ENCODE results near the gene TRMT6.

TRMT6 gene

DNA sequence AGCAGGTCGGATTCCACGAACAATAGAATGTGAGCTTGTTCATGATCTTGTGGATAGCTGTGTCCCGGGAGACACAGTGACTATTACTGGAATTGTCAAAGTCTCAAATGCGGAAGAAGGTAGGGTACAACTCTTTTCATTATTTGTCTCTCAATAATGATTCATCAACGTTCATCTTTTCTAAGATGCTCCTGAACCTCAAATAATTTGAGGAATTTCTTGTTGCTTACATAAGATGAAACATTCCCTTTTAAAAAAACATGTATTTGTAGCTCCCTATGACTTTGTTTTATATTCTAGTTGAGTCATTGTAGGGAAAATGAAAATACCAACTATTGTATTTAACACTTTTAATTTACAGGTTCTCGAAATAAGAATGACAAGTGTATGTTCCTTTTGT, 17.1 kb upstream of the TRMT6 start:
- DNase-seq (ENCODE audit: low read depth in 2 of 3, low spot score in 1 of 3): no peak

GRCh38 chr20:5949943-5950270, 426 bp downstream of the TRMT6 start:
- no peak for DNase-seq (ENCODE audit: low read depth in 2 of 3, low spot score in 1 of 3)

DNA sequence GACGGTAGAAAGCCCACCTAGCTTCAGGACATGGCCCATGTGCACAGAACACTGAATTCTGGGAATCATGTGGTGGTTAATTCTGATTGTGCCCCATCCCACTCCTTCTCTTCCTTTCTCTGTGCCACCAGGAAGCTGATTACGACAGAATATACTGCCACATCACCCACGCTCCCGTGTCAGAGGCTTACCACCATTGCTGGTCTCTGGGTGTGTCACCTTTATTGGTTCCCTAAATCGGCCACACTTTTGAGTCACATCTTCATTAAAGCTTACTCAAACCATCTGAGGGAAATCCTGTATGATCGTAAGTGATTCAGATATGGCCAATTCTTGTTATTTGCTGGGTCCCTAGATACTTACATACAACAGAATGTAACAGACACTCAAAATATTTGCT, 3.1 kb downstream of the TRMT6 start:
- DNase-seq (ENCODE audit: low read depth in 2 of 3, low spot score in 1 of 3): peak; percentile 34 to 42 (median 35)

DNA sequence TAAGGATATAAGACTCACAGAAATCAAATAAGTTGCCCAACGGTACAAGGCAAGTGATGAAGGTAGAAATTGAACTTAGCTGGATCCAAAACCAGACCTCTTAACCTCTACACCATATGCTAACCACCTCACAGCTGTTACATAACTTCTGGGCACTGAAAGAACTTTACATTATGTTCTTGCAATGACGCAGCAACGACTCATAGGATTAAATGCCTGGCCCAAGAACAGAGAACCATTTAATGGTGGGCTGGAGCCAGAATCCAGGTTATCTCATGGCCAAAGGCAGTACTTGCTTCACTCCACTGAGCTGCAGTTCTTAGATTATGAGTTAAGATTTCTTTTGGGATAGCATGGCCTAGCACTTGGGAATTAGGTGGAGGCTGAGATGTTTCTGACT, 4.4 kb downstream of the TRMT6 start:
- no peak for DNase-seq (ENCODE audit: low read depth in 2 of 3, low spot score in 1 of 3)

- DNase-seq (ENCODE audit: low read depth in 2 of 3, low spot score in 1 of 3): no peak
These were observed 11.8 kb downstream of the TRMT6 start for GRCh38 chr20:5938456-5939029.

GRCh38 chr20:5936238-5936637, 14.1 kb downstream of the TRMT6 start:
- DNase-seq (ENCODE audit: low read depth in 2 of 3, low spot score in 1 of 3): no peak

DNA sequence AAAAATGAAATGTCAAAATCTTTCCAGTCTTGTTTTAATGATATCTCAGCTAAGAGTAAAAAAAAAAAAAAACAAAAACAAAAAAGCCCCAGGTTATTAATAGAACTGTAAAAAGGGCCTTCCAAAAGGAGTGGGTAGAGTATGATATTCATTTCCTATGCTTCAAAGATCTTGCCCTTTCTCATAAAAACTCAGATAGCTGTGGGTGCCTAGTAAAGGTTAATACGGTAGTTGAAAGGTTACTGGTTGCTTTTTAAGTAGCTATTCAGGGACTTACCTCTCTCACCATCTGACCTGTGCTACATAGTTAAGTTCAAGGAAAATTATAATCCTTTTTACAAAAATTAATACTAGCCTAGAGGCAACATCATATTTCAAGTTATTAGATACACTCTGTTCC, 14.9 kb downstream of the TRMT6 start:
- DNase-seq (ENCODE audit: low read depth in 2 of 3, low spot score in 1 of 3): no peak

GRCh38 chr20:5933802-5934436, 16.4 kb downstream of the TRMT6 start:
- DNase-seq (ENCODE audit: low read depth in 2 of 3, low spot score in 1 of 3): no peak

DNA sequence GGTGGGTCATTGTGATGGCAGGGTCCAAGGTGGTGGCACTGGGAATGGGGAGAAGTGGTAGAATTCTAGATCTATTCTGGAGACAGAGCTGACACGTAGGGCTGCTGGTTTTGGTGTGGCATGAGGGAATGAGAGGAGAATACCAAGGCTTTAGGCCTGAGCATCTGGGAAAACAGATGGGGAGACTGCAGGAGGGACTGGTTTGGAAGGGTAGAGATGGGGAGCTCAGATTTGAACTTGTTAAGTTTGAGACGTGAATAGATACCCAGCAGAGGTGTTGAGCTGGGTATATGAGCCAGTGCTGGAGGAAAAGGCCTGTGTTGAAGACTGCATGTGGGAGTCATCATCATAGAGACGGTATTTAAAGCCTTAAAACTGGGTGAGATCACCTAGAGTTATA, 17.5 kb downstream of the TRMT6 start:
- no peak for DNase-seq (ENCODE audit: low read depth in 2 of 3, low spot score in 1 of 3)

DNA sequence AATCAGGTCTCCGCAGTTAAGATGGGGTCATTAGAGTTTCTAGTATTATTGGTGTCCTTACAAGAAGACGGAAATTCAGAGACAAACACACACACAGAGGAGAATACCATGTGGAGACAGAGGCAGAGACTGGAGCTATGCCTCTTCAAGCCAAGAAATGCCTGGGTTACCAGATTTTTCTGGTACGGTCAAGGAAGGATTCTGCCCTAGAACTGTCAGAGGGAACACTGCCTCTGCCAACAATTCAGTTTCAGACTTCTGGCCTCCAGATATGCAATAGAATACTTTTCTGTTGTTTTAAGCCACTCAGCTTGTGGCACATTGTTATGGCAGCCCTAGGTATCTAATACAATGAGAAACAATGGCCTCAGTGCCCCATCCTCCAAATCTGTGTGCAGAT, 18.9 kb downstream of the TRMT6 start:
- no peak for DNase-seq (ENCODE audit: low read depth in 2 of 3, low spot score in 1 of 3)

DNA sequence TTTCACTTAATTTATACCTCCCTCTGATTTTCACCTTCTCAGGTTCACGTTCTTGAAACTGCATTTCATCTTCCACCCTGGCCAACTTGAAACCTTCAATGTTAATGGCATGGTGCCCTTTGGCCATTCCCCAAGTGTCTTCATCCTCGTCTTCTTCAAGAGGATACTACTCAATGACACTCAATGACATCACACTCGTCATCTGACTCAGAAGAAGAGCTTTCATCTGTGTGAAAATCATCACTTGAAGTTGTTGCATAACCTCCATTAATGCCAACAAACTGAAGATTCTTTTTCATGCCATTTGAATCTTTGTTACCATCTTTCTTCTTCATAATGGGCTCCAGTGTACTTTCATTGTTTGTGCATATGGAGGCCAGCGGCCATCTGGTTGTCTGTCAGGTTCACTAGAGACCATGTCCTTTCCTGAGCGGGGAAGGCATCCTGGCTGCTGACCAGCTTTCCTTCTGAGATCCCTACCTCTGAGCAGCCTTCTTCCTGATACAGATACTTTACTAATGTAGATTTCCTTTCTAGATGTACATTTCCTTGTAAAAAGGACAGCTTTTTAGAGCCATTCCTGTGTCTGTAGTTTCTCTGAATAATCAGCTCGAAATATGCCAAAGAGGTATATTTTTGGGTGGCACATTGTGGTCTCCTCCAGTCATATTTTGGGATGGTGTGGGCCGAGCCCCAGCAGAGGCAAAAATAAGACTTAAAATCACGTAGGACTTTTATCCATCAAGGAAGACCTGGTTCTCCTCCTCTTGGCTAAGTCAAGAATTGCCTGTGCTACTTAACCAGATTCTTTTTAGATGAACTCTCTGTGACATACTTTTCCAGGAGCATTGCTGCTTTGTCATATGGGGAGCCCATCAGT, 21.3 kb downstream of the TRMT6 start:
- no peak for DNase-seq (ENCODE audit: low read depth in 2 of 3, low spot score in 1 of 3)

- DNase-seq (ENCODE audit: low read depth in 2 of 3, low spot score in 1 of 3): no peak
These were observed 22.4 kb downstream of the TRMT6 start for GRCh38 chr20:5927749-5928462.

DNA sequence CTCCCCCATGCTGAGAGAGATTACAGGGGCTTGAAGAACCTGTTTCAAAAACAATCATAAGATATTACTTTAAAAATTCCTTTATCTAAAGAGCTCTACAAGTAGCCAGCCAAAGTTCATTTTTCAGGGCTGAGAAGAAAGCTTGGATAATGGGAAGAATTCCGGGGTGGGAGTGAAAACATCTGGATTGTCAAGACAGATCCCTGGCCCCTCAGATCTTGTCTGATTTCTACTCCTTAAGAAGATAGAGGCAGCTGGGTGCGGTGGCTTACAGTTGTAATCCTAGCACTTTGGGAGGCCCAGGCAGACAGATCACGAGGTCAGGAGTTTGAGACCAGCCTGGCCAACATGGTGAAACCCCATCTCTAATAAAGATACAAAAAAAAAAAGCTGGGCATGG, 24.8 kb downstream of the TRMT6 start:
- no peak for DNase-seq (ENCODE audit: low read depth in 2 of 3, low spot score in 1 of 3)

- DNase-seq (ENCODE audit: low read depth in 2 of 3, low spot score in 1 of 3): no peak
These were observed 26.8 kb downstream of the TRMT6 start for GRCh38 chr20:5923493-5923892.

- no peak for DNase-seq (ENCODE audit: low read depth in 2 of 3, low spot score in 1 of 3)
These were observed 29.8 kb downstream of the TRMT6 start for GRCh38 chr20:5920581-5920980.

- DNase-seq (ENCODE audit: low read depth in 2 of 3, low spot score in 1 of 3): no peak
These were observed 30.4 kb downstream of the TRMT6 start for GRCh38 chr20:5919626-5920544.

GRCh38 chr20:5918856-5919625, 31.3 kb downstream of the TRMT6 start:
- DNase-seq (ENCODE audit: low read depth in 2 of 3, low spot score in 1 of 3): no peak

- no peak for DNase-seq (ENCODE audit: low read depth in 2 of 3, low spot score in 1 of 3)
These were observed 35.5 kb downstream of the TRMT6 start for GRCh38 chr20:5914859-5915258.

- no peak for DNase-seq (ENCODE audit: low read depth in 2 of 3, low spot score in 1 of 3)
These were observed 37.2 kb downstream of the TRMT6 start for GRCh38 chr20:5913166-5913565.

DNA sequence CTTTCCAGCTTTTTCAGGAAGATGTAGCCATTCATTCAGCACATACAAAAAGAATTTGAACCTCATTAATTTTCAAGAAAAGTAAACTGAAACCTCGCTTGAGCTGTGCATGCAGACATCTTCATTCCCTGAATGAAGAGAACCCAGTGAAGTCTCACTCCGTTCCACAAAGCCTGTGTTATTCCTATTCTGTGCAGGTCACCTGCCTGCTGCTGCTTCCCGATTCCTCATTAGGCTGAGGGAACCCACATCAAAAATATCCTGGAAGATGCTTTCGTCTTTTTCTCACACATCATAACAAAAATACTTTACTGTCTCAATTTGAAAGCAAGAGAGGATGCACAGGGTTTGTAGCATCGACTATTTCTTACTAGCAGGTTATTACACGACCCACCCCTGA, 40.1 kb downstream of the TRMT6 start:
- no peak for DNase-seq (ENCODE audit: low read depth in 2 of 3, low spot score in 1 of 3)

Data from stimulated activated CD4-positive, alpha-beta T cell treated with anti-CD3 and anti-CD28 coated beads, Interleukin-12 subunit alpha, Interleukin-12 subunit beta, amount 100 ng/mL, for 48 hours (primary cell).